DND-41 (cell line): ENCODE results near the gene EFCAB11.

ENCODE experiments used
- ATAC-seq: fragments of 200-7000 bp; cut with Tn5 transposase; 3 replicates; pipeline ENCODE4 v1.9.1; 2021; ENCODE audit warnings: low read depth; ENCODE audit not compliant: insufficient read depth
- DNase-seq: peaks from one replicate; pipeline ENCODE4 v3.0.0-alpha.2; 2020
- H2AFZ ChIP-seq: 2 replicates; pipeline ENCODE4 v1.6.0; 2012; ENCODE audit warnings: low read depth, low read length
- H3K27ac ChIP-seq: 2 replicates; pipeline ENCODE4 v1.5.1; 2012; ENCODE audit warnings: low read length, inconsistent platforms
- H3K27me3 ChIP-seq: fragments of 200-600 bp; sonication (generic); 2 replicates; pipeline ENCODE4 v1.6.0; 2012; ENCODE audit warnings: low read length, mild to moderate bottlenecking, inconsistent platforms; ENCODE audit not compliant: insufficient read depth, poor library complexity
- H3K36me3 ChIP-seq: 2 replicates; pipeline ENCODE4 v1.5.1; 2012; ENCODE audit warnings: low read length, inconsistent platforms; ENCODE audit not compliant: insufficient read depth
- H3K4me1 ChIP-seq: 2 replicates; pipeline ENCODE4 v1.5.1; 2012; ENCODE audit warnings: mild to moderate bottlenecking, low read length; ENCODE audit not compliant: insufficient read depth
- H3K4me2 ChIP-seq: 2 replicates; pipeline ENCODE4 v1.6.0; 2012; ENCODE audit warnings: mild to moderate bottlenecking, moderate library complexity, low read length, inconsistent platforms; ENCODE audit not compliant: insufficient read depth
- H3K4me3 ChIP-seq, 2 experiments: fragments of 200-600 bp in 1 of 2; shearing (Covaris generic) in 1 of 2; 2 replicates each; pipeline ENCODE4 v1.5.1; 2012 to 2016; ENCODE audit warnings: inconsistent platforms in 2 of 2, low read length in 2 of 2, mild to moderate bottlenecking in 2 of 2, low read depth in 1 of 2, moderate library complexity in 1 of 2
- H3K79me2 ChIP-seq: 2 replicates; pipeline ENCODE4 v1.6.0; 2012; ENCODE audit warnings: low read length, inconsistent platforms; ENCODE audit not compliant: insufficient read depth
- H3K9ac ChIP-seq: 2 replicates; pipeline ENCODE4 v1.6.0; 2012; ENCODE audit warnings: low read depth, mild to moderate bottlenecking, inconsistent platforms, low read length, moderate library complexity
- H3K9me3 ChIP-seq: 2 replicates; pipeline ENCODE4 v1.5.1; 2012; ENCODE audit warnings: low read length, moderate library complexity, mild to moderate bottlenecking, inconsistent platforms; ENCODE audit not compliant: insufficient read depth, severe bottlenecking
- H4K20me1 ChIP-seq: 2 replicates; pipeline ENCODE4 v1.6.0; 2012; ENCODE audit warnings: low read length; ENCODE audit not compliant: insufficient read depth
- EZH2 ChIP-seq: IDR thresholded peaks from 3 replicates; pipeline ENCODE4 v1.6.1; 2012; ENCODE audit warnings: borderline replicate concordance, low read depth, mild to moderate bottlenecking, moderate library complexity, low read length, inconsistent platforms; ENCODE audit not compliant: severe bottlenecking
- TF ChIP-seq, protein P1 (sequence below): IDR thresholded peaks from 2 replicates; pipeline ENCODE4 v1.5.1; 2012; ENCODE audit warnings: borderline replicate concordance, low read length, moderate library complexity, mild to moderate bottlenecking; ENCODE audit not compliant: poor library complexity, severe bottlenecking; ENCODE audit errors: extremely low read depth

Gene EFCAB11

DNA sequence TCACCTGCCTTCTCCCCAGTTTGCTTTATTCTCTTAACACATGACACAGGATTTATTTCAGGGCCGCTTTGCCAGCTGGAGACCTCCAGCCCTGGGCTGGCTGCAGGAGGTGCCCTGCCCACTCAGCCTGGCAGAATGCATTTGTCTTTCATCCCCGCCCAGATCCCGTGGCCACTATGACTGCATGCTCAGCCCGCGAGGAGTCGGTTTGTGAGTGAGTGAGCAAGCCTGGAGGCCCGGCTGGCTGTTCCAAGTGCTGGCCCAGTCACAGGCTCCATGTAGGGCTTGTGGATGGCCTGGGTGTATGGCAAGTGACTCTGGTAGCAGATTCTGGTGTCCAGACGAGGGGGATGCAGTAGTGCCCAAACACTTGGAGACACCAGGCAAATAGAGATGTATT is 3.3 kb upstream of the EFCAB11 start:
- no peak for DNase-seq
- Histone ChIP-seq H3K79me2 (peaks cover 73% of the 10 kb centered on the region), H3K9me3 (peaks cover 11% of the 10 kb centered on the region), H2AFZ (no peak overlapping the region), H3K27me3 (no peaks in the 10 kb centered on the region), H3K9ac (no peak overlapping the region), H3K4me3 (peak overlapping the region in 1 of 2 experiments; percentile 82; a peak in 2 of 4 replicates), H4K20me1 (peaks cover 11% of the 10 kb centered on the region; the same call in 1 of the 2 replicates), H3K36me3 (peaks cover 54% of the 10 kb centered on the region), H3K4me2 (peak overlapping the region; percentile 73), H3K4me1 (peaks cover 38% of the 10 kb centered on the region), H3K27ac (no peak overlapping the region)
- ATAC-seq, result no peak
- TF ChIP-seq, protein P1, sequence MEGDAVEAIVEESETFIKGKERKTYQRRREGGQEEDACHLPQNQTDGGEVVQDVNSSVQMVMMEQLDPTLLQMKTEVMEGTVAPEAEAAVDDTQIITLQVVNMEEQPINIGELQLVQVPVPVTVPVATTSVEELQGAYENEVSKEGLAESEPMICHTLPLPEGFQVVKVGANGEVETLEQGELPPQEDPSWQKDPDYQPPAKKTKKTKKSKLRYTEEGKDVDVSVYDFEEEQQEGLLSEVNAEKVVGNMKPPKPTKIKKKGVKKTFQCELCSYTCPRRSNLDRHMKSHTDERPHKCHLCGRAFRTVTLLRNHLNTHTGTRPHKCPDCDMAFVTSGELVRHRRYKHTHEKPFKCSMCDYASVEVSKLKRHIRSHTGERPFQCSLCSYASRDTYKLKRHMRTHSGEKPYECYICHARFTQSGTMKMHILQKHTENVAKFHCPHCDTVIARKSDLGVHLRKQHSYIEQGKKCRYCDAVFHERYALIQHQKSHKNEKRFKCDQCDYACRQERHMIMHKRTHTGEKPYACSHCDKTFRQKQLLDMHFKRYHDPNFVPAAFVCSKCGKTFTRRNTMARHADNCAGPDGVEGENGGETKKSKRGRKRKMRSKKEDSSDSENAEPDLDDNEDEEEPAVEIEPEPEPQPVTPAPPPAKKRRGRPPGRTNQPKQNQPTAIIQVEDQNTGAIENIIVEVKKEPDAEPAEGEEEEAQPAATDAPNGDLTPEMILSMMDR, result no peak
- TF ChIP-seq EZH2, result no peak

- no peak for DNase-seq
- Histone ChIP-seq H3K79me2 (peaks cover 69% of the 10 kb centered on the region), H3K4me2 (peak overlapping the region; percentile 73), H3K9me3 (peaks cover 11% of the 10 kb centered on the region), H3K9ac (peak overlapping the region; percentile 88; the same call in 1 of the 2 replicates), H3K4me3 (peak overlapping the region; percentile 23 to 82; a peak in 3 of 4 replicates), H2AFZ (no peak overlapping the region), H3K27me3 (no peaks in the 10 kb centered on the region), H3K27ac (0 out of 2 replicates have a peak overlapping the region, but pooled peaks have one; percentile 13), H3K36me3 (peaks cover 50% of the 10 kb centered on the region), H4K20me1 (peaks cover 8% of the 10 kb centered on the region; the same call in 1 of the 2 replicates), H3K4me1 (peaks cover 38% of the 10 kb centered on the region)
- TF ChIP-seq, protein P1, result no peak
- no peak for TF ChIP-seq EZH2
- no peak for ATAC-seq
Observed at GRCh38 chr14:89957376-89957775, 2.8 kb upstream of the EFCAB11 start.

DNA sequence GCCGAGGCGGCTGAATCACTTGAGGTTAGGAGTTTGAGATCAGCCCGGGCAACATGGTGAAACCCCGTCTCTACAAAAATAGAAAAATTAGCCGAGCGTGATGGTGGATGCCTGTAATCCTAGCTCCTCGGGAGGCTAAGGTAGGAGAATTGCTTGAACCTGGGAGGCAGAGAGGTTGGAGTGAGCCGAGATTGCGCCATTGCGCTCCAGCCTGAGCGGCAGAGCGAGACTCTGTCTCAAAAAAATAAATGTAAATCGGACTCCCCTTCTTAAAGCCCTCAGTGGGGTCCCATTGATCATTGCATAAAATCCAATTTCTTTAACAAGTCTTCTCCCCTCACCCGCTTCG is 2.1 kb upstream of the EFCAB11 start:
- Histone ChIP-seq H3K27ac (peak overlapping the region; percentile 73), H3K9ac (peak overlapping the region; percentile 88), H2AFZ (peak overlapping the region; percentile 86), H3K4me3 (peak overlapping the region; percentile 23 to 82), H3K4me1 (peaks cover 38% of the 10 kb centered on the region), H4K20me1 (peaks cover 8% of the 10 kb centered on the region; the same call in 1 of the 2 replicates), H3K79me2 (peaks cover 61% of the 10 kb centered on the region), H3K9me3 (peaks cover 11% of the 10 kb centered on the region), H3K4me2 (peak overlapping the region; percentile 73), H3K36me3 (peaks cover 43% of the 10 kb centered on the region), H3K27me3 (no peaks in the 10 kb centered on the region)
- DNase-seq (no peak), ATAC-seq (no peak)
- TF ChIP-seq EZH2, result no peak
- TF ChIP-seq, protein P1, result no peak
